Neural progenitor cell (in vitro differentiated cells): ENCODE data around the gene TMEM273.

Experiments
- EZH2 ChIP-seq: fragments of 200-600 bp; sonication (generic); IDR thresholded peaks from 2 replicates; pipeline ENCODE4 v1.6.1; 2017; ENCODE audit warnings: antibody characterized with exemption, mild to moderate bottlenecking, moderate library complexity
- TF ChIP-seq, protein P1 (sequence below): fragments of 200-600 bp; sonication (generic); IDR thresholded peaks from 2 replicates; pipeline ENCODE4 v1.5.1; 2017; ENCODE audit warnings: antibody characterized with exemption, mild to moderate bottlenecking

DNA sequence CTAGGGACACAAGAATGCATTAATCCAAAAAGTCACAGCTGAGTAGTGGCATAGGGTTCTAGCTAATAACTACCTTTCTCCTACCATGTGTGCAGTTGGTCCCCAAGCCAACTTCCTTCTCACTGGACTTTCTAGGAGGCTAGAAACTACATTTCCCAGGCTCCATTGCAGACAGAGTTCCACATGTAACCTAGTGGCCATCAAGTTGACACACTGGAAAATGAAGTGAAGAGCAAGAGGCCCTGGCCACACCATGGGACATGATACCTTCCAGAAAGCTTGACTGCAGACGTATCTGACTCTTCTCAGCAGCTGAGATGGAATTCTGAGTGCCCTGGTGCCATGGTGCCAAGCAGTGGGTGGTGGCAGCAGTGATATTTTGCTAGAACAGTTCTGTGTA lies 49.8 kb upstream of the TMEM273 start:
- TF ChIP-seq, protein P1, sequence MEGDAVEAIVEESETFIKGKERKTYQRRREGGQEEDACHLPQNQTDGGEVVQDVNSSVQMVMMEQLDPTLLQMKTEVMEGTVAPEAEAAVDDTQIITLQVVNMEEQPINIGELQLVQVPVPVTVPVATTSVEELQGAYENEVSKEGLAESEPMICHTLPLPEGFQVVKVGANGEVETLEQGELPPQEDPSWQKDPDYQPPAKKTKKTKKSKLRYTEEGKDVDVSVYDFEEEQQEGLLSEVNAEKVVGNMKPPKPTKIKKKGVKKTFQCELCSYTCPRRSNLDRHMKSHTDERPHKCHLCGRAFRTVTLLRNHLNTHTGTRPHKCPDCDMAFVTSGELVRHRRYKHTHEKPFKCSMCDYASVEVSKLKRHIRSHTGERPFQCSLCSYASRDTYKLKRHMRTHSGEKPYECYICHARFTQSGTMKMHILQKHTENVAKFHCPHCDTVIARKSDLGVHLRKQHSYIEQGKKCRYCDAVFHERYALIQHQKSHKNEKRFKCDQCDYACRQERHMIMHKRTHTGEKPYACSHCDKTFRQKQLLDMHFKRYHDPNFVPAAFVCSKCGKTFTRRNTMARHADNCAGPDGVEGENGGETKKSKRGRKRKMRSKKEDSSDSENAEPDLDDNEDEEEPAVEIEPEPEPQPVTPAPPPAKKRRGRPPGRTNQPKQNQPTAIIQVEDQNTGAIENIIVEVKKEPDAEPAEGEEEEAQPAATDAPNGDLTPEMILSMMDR = no peak
- TF ChIP-seq EZH2 = no peak
